Neural progenitor cell (in vitro differentiated cells): ENCODE measurements around the gene PPP6R3.

Experiments
- EZH2 ChIP-seq: fragments of 200-600 bp; sonication (generic); IDR thresholded peaks from 2 replicates; pipeline ENCODE4 v1.6.1; 2017; ENCODE audit warnings: antibody characterized with exemption, mild to moderate bottlenecking, moderate library complexity
- EZH2phosphoT487 ChIP-seq: fragments of 200-600 bp; sonication (generic); IDR thresholded peaks from 2 replicates; pipeline ENCODE4 v1.6.1; 2017; ENCODE audit warnings: antibody characterized with exemption
- TF ChIP-seq, protein P1 (sequence below): fragments of 200-600 bp; sonication (generic); IDR thresholded peaks from 2 replicates; pipeline ENCODE4 v1.5.1; 2017; ENCODE audit warnings: antibody characterized with exemption, mild to moderate bottlenecking

GRCh38 chr11:68498903-68499883 lies 38.6 kb downstream of the PPP6R3 start:
- TF ChIP-seq, protein P1, sequence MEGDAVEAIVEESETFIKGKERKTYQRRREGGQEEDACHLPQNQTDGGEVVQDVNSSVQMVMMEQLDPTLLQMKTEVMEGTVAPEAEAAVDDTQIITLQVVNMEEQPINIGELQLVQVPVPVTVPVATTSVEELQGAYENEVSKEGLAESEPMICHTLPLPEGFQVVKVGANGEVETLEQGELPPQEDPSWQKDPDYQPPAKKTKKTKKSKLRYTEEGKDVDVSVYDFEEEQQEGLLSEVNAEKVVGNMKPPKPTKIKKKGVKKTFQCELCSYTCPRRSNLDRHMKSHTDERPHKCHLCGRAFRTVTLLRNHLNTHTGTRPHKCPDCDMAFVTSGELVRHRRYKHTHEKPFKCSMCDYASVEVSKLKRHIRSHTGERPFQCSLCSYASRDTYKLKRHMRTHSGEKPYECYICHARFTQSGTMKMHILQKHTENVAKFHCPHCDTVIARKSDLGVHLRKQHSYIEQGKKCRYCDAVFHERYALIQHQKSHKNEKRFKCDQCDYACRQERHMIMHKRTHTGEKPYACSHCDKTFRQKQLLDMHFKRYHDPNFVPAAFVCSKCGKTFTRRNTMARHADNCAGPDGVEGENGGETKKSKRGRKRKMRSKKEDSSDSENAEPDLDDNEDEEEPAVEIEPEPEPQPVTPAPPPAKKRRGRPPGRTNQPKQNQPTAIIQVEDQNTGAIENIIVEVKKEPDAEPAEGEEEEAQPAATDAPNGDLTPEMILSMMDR, result no peak
- TF ChIP-seq EZH2 (no peak), EZH2phosphoT487 (no peak)
